Activated gamma-delta T cell treated with anti-CD3 and anti-CD28 coated beads, Interleukin-2, amount 50 U/mL, for 16 hours (primary cell): ENCODE measurements around the gene DNAI2.
A peak's percentile ranks its signal among the peaks of the same experiment; 100 is the strongest.

ENCODE experiments used
- DNase-seq: peaks from one replicate; pipeline ENCODE4 v3.0.0-alpha.2; 2020; ENCODE audit warnings: low read depth

DNAI2 gene

DNA sequence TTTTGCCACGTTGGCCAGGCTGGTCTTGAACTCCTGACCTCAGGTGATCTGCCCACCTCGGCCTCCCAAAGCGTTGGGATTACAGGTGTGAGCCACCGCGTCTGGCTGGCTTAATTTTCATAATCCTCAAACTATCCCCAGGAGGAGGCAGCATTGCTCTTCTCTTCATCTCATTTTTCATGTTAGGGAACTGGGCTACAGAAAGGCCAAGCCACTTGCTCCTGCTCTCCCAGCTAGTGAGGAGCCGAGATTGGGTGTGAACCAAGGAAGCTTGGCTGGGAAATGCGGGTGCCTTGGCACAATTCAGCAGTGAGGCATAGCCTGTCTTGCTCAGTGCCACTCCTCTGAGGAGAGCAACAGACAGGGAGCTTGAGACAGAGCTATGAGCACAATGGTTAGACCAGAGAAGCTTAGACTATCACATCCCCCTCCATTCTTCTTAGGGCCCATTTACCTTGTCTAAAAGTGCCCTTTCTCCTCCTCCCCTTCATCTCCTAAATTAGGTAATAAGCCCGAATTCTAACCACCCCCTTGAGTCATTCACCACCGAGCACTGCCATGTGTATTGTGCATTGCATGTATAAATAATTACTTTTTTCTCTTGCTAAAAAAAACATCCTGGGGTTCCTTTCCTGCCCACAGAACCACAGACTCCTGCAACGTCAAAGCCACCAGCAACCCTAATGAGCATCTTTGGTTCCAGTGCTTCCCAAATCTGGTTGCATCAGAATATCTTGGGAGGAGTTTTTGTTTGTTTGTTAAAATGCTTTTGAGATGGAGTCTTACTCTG is 32.0 kb downstream of the DNAI2 start:
- DNase-seq = no peak

DNA sequence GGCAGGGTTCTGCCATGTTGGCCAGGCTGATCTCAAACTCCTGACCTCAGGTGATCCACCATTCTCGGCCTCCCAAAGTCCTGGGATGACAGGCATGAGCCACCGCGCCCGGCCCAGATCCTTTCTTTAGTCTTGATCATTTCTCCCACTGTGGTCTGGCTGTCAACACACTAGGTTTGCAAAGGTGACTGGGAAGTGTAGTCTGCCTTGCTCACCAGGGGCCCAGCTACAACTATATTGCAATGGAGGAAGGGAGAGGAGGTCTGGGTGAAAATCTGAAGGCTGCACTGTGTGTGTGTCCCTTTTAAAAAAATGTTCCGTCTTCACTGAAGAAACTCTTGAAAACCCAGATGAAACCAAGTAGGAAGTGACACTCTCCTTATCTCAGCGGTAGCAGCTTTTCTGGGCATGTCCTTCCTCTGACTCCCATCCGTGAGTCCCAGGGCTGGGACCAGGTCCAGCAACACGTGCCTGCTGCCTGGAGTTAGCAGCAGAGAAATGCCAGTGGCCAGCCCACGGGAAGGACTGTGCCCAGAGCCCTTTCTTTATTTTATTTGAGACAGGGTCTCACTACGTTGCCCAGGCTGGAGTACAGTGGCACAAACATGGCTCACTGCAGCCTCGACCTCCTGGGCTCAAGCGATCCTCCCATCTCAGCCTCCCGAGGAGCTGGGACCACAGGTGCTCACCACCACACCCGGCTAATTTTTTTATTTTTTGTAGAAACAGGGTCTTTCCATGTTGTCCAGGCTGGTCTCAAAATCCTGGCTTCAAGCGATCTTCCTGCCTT is 34.1 kb downstream of the DNAI2 start:
- no peak for DNase-seq

DNA sequence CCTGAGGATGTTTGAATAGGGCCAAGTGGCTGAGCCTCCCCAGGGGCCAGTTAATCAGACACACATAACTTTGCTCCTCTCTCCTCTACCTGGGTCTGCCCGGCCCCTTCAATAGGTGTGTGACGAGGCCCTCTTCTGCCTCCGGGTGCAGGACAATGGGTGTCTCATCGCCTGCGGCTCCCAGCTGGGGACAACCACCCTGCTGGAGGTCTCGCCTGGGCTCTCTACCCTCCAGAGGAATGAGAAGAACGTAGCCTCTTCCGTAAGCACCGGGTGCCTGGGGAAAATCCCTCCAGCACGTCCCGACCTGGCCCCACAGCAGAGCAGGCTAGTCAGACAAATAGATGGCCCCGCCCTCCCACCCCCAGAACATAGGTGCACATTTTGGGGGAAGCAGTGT is 35.9 kb downstream of the DNAI2 start:
- no peak for DNase-seq

DNA sequence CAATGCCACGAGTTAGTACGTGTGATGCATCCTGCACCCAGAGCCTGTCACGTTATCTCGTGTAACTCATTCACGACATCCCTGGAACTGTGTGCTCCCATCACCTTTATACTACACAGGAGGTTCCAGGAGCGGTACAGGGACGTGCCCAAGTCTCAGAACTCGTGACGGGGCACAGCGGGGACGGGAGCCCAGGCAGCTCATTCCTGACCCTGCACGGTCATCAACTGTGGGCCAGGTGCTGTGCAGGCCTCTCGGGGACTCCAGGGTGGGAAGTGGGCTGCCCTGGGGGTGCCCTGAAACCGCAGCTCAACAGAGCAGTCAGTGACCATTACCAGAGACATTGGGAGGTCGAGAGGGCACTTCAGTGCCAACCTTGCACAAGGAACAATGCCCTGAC is 40.8 kb downstream of the DNAI2 start:
- no peak for DNase-seq

DNA sequence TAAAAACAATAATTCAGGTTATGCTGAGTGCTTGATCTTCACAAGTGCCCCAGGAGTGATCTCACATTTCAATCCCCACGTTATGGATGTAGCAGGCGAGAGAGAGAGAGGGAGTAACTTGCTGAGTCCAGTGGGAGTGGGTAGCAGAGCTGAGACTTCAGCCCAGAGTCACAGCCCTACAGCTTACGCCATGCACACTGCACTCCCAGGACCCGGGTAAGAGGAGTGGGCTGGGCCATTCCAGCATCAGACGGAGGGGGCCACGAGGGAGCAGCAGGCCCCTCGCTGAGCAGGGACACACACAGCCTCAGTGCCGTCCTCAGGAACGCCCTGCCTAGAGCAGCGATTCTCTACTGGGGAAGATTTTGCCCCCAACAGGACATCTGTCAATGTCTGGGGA is 42.2 kb downstream of the DNAI2 start:
- DNase-seq = no peak

DNA sequence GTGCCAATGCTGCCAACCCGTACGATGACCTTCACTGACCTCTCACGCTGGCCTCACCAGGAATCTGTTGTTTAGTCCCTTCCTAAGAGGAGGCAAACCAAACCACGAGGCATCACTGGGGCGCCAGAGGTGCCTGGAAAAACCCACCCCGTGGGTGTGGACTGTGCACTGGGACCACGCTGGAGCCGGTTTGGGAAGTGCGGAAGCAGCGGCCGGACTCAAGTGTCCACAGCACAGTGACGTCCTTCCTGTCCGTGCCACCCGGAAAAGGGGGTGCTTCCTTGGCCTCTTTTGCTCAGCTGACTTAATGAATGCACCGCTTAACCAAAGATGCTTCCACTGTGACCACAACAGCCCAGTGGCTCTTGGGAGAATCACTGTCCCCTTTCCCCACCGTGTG is 43.0 kb downstream of the DNAI2 start:
- DNase-seq = no peak

DNA sequence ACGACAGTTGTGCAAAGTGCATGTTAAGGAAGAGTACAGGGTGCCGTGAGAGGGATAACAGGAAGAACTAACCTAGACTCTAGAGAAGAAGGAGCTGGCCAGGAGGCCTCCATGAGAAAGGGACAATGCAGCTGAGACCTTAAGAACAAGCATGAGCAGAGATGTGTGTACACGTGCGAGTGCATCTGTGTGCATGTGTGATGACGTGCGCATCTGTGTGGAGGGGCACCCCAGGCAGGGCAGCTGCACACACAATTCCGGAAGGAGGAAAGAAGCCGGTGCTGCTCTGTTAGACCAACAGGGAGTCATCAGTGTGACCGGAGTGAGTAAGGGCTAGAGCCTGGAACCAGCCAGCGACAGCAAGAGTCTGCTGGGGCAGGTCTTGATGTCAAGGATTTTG is 44.4 kb downstream of the DNAI2 start:
- no peak for DNase-seq

DNA sequence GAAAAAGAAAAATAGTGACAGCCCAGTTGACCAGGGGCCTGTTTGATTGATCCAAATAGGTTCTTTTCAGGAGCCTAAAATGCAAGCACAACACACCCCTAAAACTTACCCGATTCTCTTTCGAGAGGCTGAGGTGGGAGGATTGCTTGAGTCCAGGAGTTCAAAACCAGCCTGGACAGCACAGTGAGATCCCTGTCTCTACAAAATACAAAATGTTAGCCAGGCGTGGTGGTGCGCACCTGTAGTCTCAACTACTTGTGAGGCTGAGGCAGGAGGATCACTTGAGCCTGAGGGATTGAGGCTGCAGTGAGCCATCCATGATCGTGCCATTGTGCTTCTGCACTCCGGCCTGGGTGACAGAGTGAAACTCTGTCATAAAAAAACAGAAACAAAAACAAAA is 50.5 kb downstream of the DNAI2 start:
- DNase-seq = no peak

DNA sequence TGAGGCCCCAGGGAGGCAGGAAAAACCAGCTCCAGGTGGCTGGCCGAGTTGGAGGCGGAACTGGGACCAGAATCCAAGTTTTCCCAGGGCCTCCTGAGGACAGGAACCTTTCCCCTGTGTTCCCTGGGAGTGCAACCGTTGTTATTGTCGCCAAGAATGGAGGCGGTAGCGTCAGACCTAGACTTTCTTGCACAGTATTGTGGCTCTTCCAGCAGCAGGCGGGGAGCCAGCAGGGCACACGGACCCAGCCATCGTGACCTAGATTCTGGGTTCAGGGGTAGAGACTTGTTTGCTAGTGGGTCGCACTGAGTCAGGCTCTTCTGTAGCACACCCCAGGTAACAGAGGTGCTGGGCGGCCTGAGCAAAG is 51.3 kb downstream of the DNAI2 start:
- no peak for DNase-seq

DNA sequence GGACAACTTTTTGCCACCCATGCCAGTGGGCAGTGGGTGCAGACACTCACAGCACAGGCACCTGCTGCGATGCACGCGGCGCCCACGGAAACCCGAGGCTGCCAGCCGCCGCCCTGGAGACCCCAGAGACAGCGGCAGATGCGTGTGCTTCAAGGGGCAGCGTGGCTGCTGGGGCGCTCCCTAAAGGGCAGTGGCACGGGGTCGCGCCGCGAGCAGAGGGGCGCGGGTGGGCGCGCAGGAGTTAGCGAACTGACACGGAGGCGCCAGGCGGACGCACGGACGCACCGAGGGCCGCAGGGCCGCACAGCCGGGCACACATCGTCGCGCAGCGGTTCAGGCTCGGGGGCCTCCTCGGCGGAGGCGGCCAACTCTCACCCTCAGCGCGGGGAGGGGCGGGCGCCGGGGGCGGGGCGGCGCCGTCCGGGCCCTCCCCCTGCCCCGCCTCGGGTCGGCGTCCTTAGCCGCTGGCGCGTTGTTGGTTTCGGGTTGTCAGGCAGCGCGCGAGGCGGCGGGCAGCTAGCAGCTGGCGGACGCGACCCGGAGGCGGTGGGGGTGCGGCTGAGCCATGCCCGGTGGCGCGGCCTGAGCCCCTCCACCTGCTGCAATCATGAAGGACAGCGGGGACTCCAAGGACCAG is 51.8 kb downstream of the DNAI2 start, which contains the start of gene KIF19:
Gene KIF19 (plus strand): TSS at position 484 of the 637 bp plus-strand sequence. CDS start 124 bp downstream, at position 608.
- DNase-seq = peak; percentile 19

DNA sequence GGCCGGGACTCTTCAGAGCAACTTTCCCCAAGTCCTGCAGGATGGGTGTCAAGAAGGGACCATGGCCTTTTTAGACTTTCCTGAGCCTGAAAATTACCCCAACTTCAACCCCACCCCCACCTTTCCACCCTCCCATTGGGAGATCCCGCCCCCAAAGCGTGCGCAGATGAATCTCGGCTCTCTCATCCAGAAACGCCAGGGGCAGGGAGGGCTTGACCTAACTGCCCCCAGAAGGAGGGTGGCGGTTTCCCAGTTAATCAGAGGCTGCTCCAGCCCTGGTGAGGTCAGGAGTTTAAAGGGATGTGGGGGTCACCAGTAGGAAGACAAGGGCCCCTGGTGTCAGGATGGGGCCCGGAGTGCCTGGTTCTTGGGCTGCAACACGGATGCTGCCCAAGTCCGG is 52.5 kb downstream of the DNAI2 start:
- DNase-seq = no peak

DNA sequence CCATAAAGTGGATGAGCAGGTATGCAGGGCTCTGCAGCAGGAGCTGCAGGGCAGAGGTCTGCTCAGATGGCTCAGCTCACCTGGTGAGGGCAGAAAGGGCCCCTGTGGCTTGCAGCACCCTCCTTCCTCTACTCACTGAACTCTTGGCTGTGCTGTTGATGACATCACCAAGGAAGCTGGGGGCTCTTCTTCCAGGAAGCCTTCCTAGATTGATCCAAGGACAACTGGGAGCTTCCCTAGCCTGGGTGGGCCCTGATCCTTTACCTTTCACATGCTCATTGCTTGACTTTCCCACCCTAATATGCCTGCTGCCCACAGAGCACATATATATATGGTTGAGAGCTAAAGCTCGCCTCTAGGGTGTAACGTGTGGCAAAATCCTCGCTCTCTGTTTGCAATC is 54.5 kb downstream of the DNAI2 start:
- DNase-seq = no peak

DNA sequence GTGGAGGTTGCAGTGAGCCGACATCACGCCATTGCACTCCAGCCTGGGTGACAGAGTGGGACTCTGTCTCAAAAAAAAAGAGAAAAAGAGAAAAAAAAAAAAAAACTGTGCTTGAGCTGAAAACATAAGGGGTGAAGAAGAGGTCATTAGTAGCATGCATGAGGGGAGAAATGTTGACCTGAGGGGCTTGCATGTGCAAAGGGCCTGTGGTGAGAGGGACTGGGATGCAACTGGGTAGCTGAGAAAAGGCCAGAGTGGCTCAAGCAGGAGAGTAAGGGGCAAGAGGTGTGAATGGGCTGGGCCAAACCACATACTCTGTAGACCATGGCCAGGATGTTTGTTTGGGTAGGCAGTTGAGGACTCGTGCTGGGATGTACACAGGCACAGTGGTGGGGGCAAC is 55.3 kb downstream of the DNAI2 start:
- DNase-seq = no peak

DNA sequence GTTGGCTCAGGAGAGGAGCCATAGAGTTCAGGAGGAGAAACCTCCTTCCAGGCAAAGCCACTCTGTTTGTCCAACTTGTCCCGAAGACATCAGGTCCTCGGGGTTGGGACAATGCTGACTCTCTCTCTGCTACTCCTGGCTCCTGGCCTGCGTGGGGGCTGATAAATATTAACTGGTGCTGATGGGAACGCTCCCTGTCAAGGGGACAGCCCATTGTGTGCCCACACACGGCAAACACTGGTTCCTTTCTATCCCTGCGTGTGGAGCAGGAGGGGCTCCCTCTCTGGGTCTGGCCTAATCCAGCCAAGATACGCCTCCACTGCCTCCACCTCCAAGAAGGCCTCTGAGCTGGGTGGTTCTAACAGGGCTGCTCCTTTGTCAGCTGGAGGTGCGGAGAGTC is 56.4 kb downstream of the DNAI2 start:
- DNase-seq = no peak

DNA sequence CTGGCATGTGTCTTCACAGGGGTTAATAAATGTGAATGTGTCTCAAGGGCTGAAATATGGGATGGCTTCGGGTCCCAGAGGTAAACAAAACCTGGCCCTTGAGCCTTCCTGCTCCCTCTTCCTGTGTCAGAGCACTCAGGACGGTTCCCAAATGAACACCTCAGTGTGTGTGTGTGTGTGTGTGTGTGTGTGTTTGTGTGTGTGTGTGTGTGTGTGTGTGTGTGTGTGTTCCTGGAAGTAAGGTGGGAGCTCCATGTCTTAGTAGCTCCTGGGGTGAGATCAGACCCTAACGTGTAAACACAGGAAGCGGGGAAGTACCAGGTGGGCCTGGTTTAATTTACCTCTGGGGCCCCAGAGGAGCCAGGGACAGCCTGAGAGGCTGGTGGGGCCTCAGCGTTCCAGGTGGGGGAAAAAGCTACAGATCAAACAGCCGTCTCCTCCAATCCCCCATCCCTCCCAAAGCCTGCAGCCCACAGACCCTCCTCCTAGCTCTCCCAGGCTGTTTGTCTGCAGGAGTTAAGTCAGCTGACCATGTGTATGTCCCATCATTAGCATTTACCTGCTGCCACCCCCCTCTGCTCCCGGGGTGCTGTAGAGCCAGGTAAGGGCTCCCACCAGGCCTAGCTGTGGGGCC is 58.1 kb downstream of the DNAI2 start:
- no peak for DNase-seq

DNA sequence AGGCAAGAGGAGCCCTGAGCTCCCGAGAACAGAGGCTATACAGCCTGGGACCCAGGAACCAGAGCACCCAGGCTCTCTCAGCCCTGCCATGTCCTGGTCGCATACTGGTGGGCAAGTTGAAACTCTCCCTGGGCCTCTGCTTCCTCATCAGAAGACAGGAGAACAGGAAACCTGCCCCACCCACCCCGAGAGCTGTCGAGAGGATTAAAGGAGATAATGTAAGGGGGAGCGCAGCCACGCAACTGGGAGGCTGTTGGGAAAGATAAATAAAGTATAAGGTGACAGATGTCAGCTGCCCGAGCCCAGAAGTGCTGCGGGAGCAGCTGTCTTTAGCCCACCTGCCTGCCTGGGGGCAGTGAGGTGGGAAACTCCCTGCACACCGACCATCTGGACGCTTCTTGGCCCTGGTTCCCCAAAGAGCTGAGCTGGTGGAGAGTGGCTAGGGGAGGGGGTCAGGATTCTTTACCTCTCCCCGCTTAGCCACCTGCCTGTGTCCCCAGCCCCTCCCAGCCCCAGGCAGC is 58.8 kb downstream of the DNAI2 start:
- DNase-seq = no peak

DNA sequence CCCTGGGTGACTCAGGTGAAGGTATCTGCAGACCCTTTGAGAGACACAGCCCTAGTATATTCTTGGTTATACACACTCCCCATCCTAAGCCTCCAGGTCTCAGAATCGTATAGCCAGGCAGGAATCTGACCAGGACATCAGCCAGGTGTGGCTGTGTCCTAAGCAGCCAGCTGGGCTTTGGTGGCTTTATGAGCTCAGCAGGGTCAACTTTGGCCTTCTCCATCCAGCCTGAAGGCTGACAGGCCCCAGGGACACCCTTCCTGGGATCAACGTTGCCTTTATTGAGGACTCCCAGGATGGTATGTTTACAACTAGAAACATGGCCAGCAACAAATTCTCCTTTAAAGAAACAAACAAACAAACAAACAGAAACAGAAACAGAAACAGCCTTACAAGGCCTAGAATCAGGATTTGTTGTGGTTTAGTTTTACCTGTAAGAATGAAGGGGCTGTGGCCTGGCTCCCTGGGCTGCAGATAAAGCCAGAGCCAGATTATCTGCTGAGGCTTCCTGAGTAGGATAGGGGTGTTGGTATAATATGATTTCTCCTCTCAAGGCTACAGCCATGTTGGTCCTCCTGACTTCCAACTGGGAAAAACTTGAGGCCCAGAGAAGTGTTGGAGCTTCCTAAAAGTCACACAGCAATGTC is 60.5 kb downstream of the DNAI2 start:
- DNase-seq = no peak

DNA sequence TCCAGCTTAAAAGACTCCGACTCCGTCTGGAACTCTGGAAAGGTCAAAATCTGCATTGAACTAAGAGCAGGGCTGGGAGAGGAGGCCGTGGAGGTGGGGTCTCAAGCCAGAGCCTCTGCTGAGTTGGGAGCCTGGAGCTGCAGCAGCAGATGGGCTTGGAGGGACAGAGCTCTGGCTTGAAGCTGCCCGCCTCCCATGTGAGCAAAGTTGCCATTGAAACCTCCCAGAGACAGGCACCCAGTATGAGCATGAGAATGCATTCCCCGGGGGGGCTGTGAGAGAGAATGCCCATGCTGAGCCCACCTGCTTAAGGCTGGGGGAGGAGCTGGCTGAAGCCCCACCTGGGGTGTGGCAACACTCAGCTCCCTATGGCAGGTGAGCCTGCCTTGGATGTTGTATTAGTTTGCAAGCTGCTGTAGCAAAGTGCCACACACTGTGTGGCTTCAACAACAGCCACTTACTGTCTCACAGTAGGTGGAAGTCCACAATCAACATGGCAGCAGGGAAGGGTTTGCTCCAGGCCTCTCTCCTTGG is 61.6 kb downstream of the DNAI2 start:
- DNase-seq = no peak

DNA sequence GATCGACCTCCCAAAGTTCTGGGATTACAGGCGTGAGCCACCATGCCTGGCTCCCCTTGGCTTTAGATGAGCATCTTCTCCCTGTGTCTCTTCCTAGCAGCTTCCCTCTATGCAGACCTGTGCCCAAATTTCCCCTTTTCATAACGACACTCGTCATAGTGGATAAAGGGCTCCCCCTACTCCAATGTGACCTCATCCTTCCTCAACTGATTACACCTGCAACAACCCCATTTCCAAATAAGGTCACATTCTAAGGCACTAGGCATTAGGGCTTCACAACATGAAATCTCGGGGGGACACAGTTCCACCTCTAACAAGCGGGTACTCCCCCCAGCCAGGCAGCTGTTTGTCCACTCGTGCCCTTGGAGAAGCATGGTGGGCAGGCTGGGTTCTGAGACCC is 62.3 kb downstream of the DNAI2 start:
- DNase-seq = no peak

DNA sequence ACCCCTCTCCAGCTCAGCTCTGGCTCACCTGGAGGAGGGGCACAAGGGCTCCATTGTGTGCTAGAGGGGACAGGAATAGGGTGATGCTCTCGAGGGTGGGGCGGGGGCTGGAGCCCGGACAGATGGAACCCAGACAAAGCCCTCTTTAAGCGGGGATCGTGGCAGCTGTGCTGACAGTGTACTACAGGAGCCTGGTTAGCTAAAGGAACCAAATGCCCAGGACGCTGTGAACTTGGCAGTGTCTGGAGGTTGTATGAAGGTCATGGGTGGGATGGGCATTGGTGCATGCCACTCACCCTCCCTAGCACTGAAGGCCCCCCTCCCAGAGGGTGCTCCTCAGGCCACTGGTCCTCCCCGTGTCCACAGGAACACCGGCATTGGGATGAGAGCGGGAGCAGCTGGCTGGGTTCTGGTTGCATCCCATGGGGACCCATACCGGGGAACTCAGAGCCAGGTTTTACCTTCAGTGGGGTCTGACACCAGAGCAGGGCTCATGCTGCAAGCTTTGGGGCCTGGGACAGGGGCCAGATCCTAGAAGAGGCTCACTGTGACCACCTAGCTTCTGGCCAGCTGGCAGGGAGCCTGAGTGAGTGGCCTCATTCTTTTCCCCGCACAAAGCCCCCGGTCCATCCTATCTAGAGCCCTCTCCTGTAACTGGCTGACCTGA is 63.9 kb downstream of the DNAI2 start:
- DNase-seq = no peak
